Ascending aorta (tissue), 2 donors: ENCODE results near the gene RALGDS. TPM values are rescaled to one million over a fixed set of nuclear protein-coding genes. Genes with fewer than 3 reads are reported as not detected.
"Not testable (repeated sequence)": the region's sequence is repeated elsewhere in the genome, so short reads cannot be mapped to it uniquely, and the experiment has no call there.

Source experiments
- DNase-seq, 2 donors: peaks; one replicate each; pipeline ENCODE4 v3.0.0-alpha.2; 2019; ENCODE audit warnings: low spot score in 2 of 2
- H3K27ac ChIP-seq, 2 donors: fragments of 200-600 bp; sonication (generic); one replicate each; pipeline ENCODE4 v1.5.1; 2016 to 2017; ENCODE audit warnings: mild to moderate bottlenecking in 1 of 2
- H3K27me3 ChIP-seq: fragments of 200-600 bp; sonication (generic); one replicate; pipeline ENCODE4 v1.5.1; 2017
- H3K36me3 ChIP-seq, 2 donors: fragments of 200-600 bp; sonication (generic); one replicate each; pipeline ENCODE4 v1.5.1; 2016
- H3K4me1 ChIP-seq, 2 donors: fragments of 200-600 bp; sonication (generic); one replicate each; pipeline ENCODE4 v1.5.1; 2016 to 2017; ENCODE audit warnings: mild to moderate bottlenecking in 1 of 2
- H3K4me3 ChIP-seq, 2 donors: fragments of 200-600 bp; sonication (generic); one replicate each; pipeline ENCODE4 v1.5.1; 2016 to 2017; ENCODE audit warnings: mild to moderate bottlenecking in 1 of 2
- H3K9me3 ChIP-seq, 2 donors: fragments of 200-600 bp; sonication (generic); one replicate each; pipeline ENCODE4 v1.5.1; 2016
- CTCF ChIP-seq, 3 experiments: fragments of 200-600 bp in 2 of 3; fragments of 450-650 bp in 1 of 3; sonication (generic) in 2 of 3; IDR thresholded peaks; one replicate each; pipeline ENCODE4 v1.5.1; 2016 to 2019; ENCODE audit warnings: antibody characterized with exemption in 3 of 3, mild to moderate bottlenecking in 1 of 3, moderate library complexity in 1 of 3
- intact Hi-C: fragments of 100-400 bp; cut with DNase I; formaldehyde crosslinking; loops from one replicate; pipeline ENCODE4 v1.15.1; 2023
- total RNA-seq: library from RNA; depleted of rRNA; stranded (reverse); fragments of >200 nt; gene quantifications from one replicate; pipeline ENCODE4 v1.1.0, GENCODE V29; 2016

RALGDS gene
- total RNA-seq, 1 donor from 2014 or later = 53.9 TPM

GRCh38 chr9:133088146-133088750, 32.8 kb downstream of the RALGDS start:
- no peak for TF ChIP-seq CTCF (IDR thresholded peaks at IDR 0.05)
- no peak overlapping the region for H3K4me3 ChIP-seq
- no peak for DNase-seq
- no peaks in the 10 kb centered on the region for H3K4me1 ChIP-seq
- H3K27me3 ChIP-seq = no peaks in the 10 kb centered on the region
- no peaks in the 10 kb centered on the region for H3K9me3 ChIP-seq
- H3K36me3 ChIP-seq = no peaks in the 10 kb centered on the region
- H3K27ac ChIP-seq = no peak overlapping the region
- intact Hi-C loops = no loop called here

- Histone ChIP-seq H3K27ac (no peak overlapping the region), H3K27me3 (no peaks in the 10 kb centered on the region), H3K36me3 (no peaks in the 10 kb centered on the region), H3K9me3 (no peaks in the 10 kb centered on the region), H3K4me1 (no peaks in the 10 kb centered on the region), H3K4me3 (no peak overlapping the region)
- no peak for DNase-seq
- no peak for TF ChIP-seq CTCF (IDR thresholded peaks at IDR 0.05)
- intact Hi-C loops = no loop called here
Observed at GRCh38 chr9:133087429-133088145, 33.5 kb downstream of the RALGDS start.

GRCh38 chr9:133086894-133087293, 34.1 kb downstream of the RALGDS start:
- intact Hi-C loops = no loop called here
- TF ChIP-seq CTCF (IDR thresholded peaks at IDR 0.05) = no peak
- Histone ChIP-seq H3K9me3 (no peaks in the 10 kb centered on the region), H3K4me3 (no peak overlapping the region), H3K4me1 (no peaks in the 10 kb centered on the region), H3K27ac (no peak overlapping the region), H3K36me3 (no peaks in the 10 kb centered on the region), H3K27me3 (no peaks in the 10 kb centered on the region)
- no peak for DNase-seq

- H3K4me3 ChIP-seq, H3K27ac ChIP-seq, intact Hi-C loops, H3K27me3 ChIP-seq, H3K4me1 ChIP-seq, H3K9me3 ChIP-seq, DNase-seq, H3K36me3 ChIP-seq: not testable (repeated sequence)
Observed at GRCh38 chr9:133086212-133086860, 34.7 kb downstream of the RALGDS start.

GRCh38 chr9:133083688-133084087, 37.4 kb downstream of the RALGDS start:
- H3K36me3 ChIP-seq, DNase-seq, H3K9me3 ChIP-seq, H3K4me1 ChIP-seq, H3K27me3 ChIP-seq, H3K27ac ChIP-seq, H3K4me3 ChIP-seq, intact Hi-C loops: not testable (repeated sequence)

GRCh38 chr9:133081957-133082644, 38.9 kb downstream of the RALGDS start:
- H3K4me3 ChIP-seq, H3K36me3 ChIP-seq, H3K27ac ChIP-seq, DNase-seq, intact Hi-C loops, H3K4me1 ChIP-seq, H3K9me3 ChIP-seq, H3K27me3 ChIP-seq: not testable (repeated sequence)

GRCh38 chr9:133080786-133081779, 40.0 kb downstream of the RALGDS start:
- H3K27ac ChIP-seq, H3K4me3 ChIP-seq, DNase-seq, H3K36me3 ChIP-seq, H3K9me3 ChIP-seq, H3K27me3 ChIP-seq, H3K4me1 ChIP-seq, intact Hi-C loops: not testable (repeated sequence)
